ENCODE measurements around the gene CLDN25.
"Not testable (repeated sequence)": the region's sequence is repeated elsewhere in the genome, so short reads cannot be mapped to it uniquely, and the experiment has no call there.

Gene CLDN25

GRCh38 chr11:113779496-113779895 lies at the start of gene CLDN25:
CLDN25 (plus strand) TSS chr11:113779796; CDS start chr11:113779796, 0 bp downstream.
- DNase-seq (ENCODE audit: low read depth, low spot score) = no peak

- DNase-seq (ENCODE audit: low read depth, low spot score) = no peak
Measured at GRCh38 chr11:113730887-113731726, 48.5 kb upstream of the CLDN25 start.

GRCh38 chr11:113732092-113732491 lies 47.5 kb upstream of the CLDN25 start:
- DNase-seq (ENCODE audit: low read depth, low spot score) = no peak

GRCh38 chr11:113736323-113736722 lies 43.3 kb upstream of the CLDN25 start:
- no peak for DNase-seq (ENCODE audit: low read depth, low spot score)

GRCh38 chr11:113752932-113753331 lies 26.7 kb upstream of the CLDN25 start:
- no peak for DNase-seq (ENCODE audit: low read depth, low spot score)

- no peak for DNase-seq (ENCODE audit: low read depth, low spot score)
Measured at GRCh38 chr11:113760241-113760640, 19.4 kb upstream of the CLDN25 start.

GRCh38 chr11:113763040-113763439 lies 16.6 kb upstream of the CLDN25 start:
- not testable (repeated sequence) for DNase-seq (ENCODE audit: low read depth, low spot score)

GRCh38 chr11:113764527-113765219 lies 14.9 kb upstream of the CLDN25 start:
- DNase-seq (ENCODE audit: low read depth, low spot score) = no peak

GRCh38 chr11:113771964-113772363 lies 7.6 kb upstream of the CLDN25 start:
- DNase-seq (ENCODE audit: low read depth, low spot score) = no peak

- no peak for DNase-seq (ENCODE audit: low read depth, low spot score)
Measured at GRCh38 chr11:113773092-113773415, 6.5 kb upstream of the CLDN25 start.

GRCh38 chr11:113773416-113774173 lies 6.0 kb upstream of the CLDN25 start, which contains the start of gene ZW10:
ZW10 (minus strand) TSS chr11:113773692; CDS start chr11:113773666, 26 bp downstream.
- peak; percentile 85 for DNase-seq (ENCODE audit: low read depth, low spot score)

GRCh38 chr11:113774174-113774503 lies 5.5 kb upstream of the CLDN25 start:
- no peak for DNase-seq (ENCODE audit: low read depth, low spot score)

GRCh38 chr11:113778111-113778910 lies 1.3 kb upstream of the CLDN25 start:
- DNase-seq (ENCODE audit: low read depth, low spot score) = no peak

GRCh38 chr11:113781682-113782081 lies 2.1 kb downstream of the CLDN25 start:
- no peak for DNase-seq (ENCODE audit: low read depth, low spot score)

- no peak for DNase-seq (ENCODE audit: low read depth, low spot score)
Measured at GRCh38 chr11:113782134-113782533, 2.5 kb downstream of the CLDN25 start.

- not testable (repeated sequence) for DNase-seq (ENCODE audit: low read depth, low spot score)
Measured at GRCh38 chr11:113789016-113789415, 9.4 kb downstream of the CLDN25 start.

GRCh38 chr11:113789675-113790320 lies 10.2 kb downstream of the CLDN25 start:
- DNase-seq (ENCODE audit: low read depth, low spot score) = no peak

- DNase-seq (ENCODE audit: low read depth, low spot score) = no peak
Measured at GRCh38 chr11:113796663-113797259, 17.2 kb downstream of the CLDN25 start.

- no peak for DNase-seq (ENCODE audit: low read depth, low spot score)
Measured at GRCh38 chr11:113802621-113803020, 23.0 kb downstream of the CLDN25 start.

GRCh38 chr11:113805640-113806039 lies 26.0 kb downstream of the CLDN25 start:
- no peak for DNase-seq (ENCODE audit: low read depth, low spot score)

GRCh38 chr11:113806406-113806805 lies 26.8 kb downstream of the CLDN25 start:
- no peak for DNase-seq (ENCODE audit: low read depth, low spot score)

Data from activated CD4-positive, CD25-positive, alpha-beta regulatory T cell treated with anti-CD3 and anti-CD28 coated beads, Interleukin-2, amount 50 U/mL, for 16 hours (primary cell).